Activated T-helper 2 cell treated with anti-CD3 and anti-CD28 coated beads, Interferon-gamma antibody, Interleukin-2, Interleukin-4, amounts not matched to agents 10 μg/mL and 5 μg/mL and 100 μg/mL, durations not matched to agents 14 hours and 24 hours and 36 hours (primary cell): ENCODE results near the gene INPP5F. TPM values are rescaled to one million over a fixed set of nuclear protein-coding genes. Genes with fewer than 3 reads are reported as not detected.
A peak's percentile ranks its signal among the peaks of the same experiment; 100 is the strongest.

Source experiments
- DNase-seq: peaks from one replicate; pipeline ENCODE4 v3.0.0; 2021; ENCODE audit warnings: low spot score
- H3K27ac Mint-ChIP-seq: one replicate; pipeline ENCODE4 v1.8.0; 2021; ENCODE audit warnings: mixed read lengths
- H3K27me3 Mint-ChIP-seq: one replicate; pipeline ENCODE4 v1.8.0; 2021; ENCODE audit warnings: low read depth, mixed read lengths
- H3K36me3 Mint-ChIP-seq: one replicate; pipeline ENCODE4 v1.8.0; 2021; ENCODE audit warnings: low read depth, mixed read lengths
- H3K4me1 Mint-ChIP-seq: one replicate; pipeline ENCODE4 v1.8.0; 2021; ENCODE audit warnings: low read depth, mixed read lengths
- H3K4me3 Mint-ChIP-seq: one replicate; pipeline ENCODE4 v1.8.0; 2021; ENCODE audit warnings: low read depth, mild to moderate bottlenecking, moderate library complexity, mixed read lengths
- H3K9me3 Mint-ChIP-seq: one replicate; pipeline ENCODE4 v1.8.0; 2021; ENCODE audit warnings: mixed read lengths
- intact Hi-C: fragments of 100-400 bp; cut with micrococcal nuclease; formaldehyde crosslinking; loops from one replicate; pipeline ENCODE4 v1.15.1; 2023
- total RNA-seq: library from RNA; stranded (reverse); gene quantifications from 2 replicates; pipeline ENCODE4 v1.2.3, GENCODE V29; 2022

INPP5F gene, protein sequence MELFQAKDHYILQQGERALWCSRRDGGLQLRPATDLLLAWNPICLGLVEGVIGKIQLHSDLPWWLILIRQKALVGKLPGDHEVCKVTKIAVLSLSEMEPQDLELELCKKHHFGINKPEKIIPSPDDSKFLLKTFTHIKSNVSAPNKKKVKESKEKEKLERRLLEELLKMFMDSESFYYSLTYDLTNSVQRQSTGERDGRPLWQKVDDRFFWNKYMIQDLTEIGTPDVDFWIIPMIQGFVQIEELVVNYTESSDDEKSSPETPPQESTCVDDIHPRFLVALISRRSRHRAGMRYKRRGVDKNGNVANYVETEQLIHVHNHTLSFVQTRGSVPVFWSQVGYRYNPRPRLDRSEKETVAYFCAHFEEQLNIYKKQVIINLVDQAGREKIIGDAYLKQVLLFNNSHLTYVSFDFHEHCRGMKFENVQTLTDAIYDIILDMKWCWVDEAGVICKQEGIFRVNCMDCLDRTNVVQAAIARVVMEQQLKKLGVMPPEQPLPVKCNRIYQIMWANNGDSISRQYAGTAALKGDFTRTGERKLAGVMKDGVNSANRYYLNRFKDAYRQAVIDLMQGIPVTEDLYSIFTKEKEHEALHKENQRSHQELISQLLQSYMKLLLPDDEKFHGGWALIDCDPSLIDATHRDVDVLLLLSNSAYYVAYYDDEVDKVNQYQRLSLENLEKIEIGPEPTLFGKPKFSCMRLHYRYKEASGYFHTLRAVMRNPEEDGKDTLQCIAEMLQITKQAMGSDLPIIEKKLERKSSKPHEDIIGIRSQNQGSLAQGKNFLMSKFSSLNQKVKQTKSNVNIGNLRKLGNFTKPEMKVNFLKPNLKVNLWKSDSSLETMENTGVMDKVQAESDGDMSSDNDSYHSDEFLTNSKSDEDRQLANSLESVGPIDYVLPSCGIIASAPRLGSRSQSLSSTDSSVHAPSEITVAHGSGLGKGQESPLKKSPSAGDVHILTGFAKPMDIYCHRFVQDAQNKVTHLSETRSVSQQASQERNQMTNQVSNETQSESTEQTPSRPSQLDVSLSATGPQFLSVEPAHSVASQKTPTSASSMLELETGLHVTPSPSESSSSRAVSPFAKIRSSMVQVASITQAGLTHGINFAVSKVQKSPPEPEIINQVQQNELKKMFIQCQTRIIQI
- 10.2 and 11.9 TPM in 2 replicates for total RNA-seq

DNA sequence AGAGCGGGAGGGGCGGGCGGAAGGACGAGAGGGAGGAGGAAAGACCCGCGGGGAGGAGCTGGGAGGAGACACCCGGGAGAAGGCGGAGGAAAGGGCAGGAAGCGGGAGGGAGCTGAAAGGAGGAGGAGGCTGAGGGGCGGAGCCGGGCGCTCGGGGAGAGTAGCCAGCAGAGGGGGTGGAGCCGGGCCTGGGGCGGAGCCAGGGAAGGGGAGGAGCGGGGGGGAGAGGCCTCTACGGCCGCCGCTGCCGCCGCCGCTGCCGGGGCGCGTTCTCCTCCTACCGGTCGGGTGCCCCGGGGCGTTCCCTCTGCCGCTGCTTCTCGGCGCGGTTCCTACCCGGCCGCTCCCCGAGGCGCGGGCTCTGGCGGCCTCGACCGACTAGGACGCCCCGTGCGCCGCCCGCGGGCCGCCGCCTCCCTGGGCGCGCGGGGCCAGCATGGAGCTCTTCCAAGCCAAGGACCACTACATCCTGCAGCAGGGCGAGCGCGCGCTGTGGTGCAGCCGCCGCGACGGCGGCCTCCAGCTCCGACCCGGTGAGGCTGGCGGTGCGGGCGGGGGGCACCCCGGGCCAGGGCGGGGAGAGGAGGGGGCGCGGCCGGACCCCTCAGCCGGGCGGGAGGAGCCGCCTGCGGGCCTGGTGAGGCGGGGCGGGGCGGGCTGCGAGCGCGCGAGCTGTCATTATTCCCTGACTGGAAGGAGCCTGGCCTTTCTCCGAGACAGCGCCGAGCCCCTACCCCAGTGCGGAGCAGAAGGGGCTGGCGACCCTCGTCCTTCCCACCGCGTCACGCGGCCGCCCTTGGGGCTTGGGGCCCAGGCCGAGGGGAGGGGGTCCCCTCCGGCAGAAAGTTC, at the start of gene INPP5F:
TSS of gene INPP5F (plus strand) at position 223 of the 848 bp plus-strand sequence. CDS start at position 436, 213 bp downstream.
- peaks cover 33% of the 10 kb centered on the region for H3K4me1 Mint-ChIP-seq
- H3K9me3 Mint-ChIP-seq, result no peaks in the 10 kb centered on the region
- peak; percentile 98 for DNase-seq
- intact Hi-C loops, result loop anchor here (1.0 to 5.0 kb wide), 4 partner anchors 21 to 129 kb away; partner anchors contain the start of gene TIAL1
- peaks cover 12% of the 10 kb centered on the region for H3K36me3 Mint-ChIP-seq
- peak within 1 kb of the TSS; percentile 80 for H3K27ac Mint-ChIP-seq
- H3K4me3 Mint-ChIP-seq, result peak within 1 kb of the TSS; percentile 83
- peaks cover 4% of the 10 kb centered on the region for H3K27me3 Mint-ChIP-seq

DNA sequence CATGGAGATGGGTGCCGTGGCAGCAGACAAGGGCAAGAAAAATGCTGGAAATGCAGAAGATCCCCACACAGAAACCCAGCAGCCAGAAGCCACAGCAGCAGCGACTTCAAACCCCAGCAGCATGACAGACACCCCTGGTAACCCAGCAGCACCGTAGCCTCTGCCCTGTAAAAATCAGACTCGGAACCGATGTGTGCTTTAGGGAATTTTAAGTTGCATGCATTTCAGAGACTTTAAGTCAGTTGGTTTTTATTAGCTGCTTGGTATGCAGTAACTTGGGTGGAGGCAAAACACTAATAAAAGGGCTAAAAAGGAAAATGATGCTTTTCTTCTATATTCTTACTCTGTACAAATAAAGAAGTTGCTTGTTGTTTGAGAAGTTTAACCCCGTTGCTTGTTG, 48.7 kb upstream of the INPP5F start:
- H3K27ac Mint-ChIP-seq, result no peak overlapping the region
- no peak for DNase-seq
- no peaks in the 10 kb centered on the region for H3K9me3 Mint-ChIP-seq
- intact Hi-C loops, result no loop called here
- peaks cover 16% of the 10 kb centered on the region for H3K4me1 Mint-ChIP-seq
- no peak overlapping the region for H3K4me3 Mint-ChIP-seq
- peaks cover 33% of the 10 kb centered on the region for H3K36me3 Mint-ChIP-seq
- H3K27me3 Mint-ChIP-seq, result no peaks in the 10 kb centered on the region

DNA sequence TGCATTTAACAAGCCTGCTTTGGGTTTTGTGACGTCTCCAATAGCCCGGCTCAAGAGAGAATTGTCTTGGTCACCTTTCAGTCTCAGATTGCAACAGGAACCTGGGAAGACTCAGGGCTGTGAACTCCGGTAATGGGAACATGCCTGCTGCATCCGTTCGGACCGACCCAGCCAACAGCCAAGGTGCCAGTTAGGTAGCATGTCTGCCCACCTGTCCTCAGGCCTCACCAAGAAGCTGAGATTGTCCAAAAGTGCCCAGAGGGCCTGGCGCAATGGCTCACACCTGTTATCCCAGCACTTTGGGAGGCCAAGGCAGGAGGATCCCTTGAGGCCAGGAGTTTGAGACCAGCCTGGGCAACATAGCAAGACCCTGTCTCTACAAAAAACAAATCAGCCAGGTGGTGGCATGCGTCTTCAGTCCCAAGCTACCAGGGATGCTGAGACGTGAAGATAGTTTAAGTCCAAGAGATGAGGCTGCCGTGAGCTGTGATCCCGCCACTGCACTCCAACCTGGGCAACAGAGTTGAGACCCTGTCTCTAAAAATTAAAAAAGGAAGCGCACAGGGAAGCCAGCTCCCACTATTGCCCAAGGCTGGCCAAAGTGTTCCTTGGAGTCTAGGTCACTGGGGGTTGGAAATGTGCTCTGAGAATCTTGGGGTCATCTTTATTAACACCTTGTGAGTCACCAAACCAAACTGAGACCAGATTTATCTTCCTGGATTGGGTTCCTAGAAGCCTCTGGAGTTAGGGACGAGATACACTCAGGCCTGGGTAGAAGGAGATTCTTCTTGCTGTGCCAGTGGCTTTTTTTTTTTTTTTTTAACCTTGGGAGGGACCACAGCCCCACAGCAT, 47.7 kb upstream of the INPP5F start:
- intact Hi-C loops, result no loop called here

GRCh38 chr10:119679480-119679829, 46.4 kb upstream of the INPP5F start:
- Mint-ChIP-seq H3K27me3 (no peaks in the 10 kb centered on the region), H3K4me3 (no peak overlapping the region), H3K4me1 (peaks cover 20% of the 10 kb centered on the region), H3K36me3 (peaks cover 13% of the 10 kb centered on the region), H3K9me3 (no peaks in the 10 kb centered on the region), H3K27ac (no peak overlapping the region)
- intact Hi-C loops, result no loop called here
- no peak for DNase-seq

More for the DNA sequence above, 47.7 kb upstream of the INPP5F start:
- no peaks in the 10 kb centered on the region for H3K27me3 Mint-ChIP-seq
- no peak for DNase-seq
- peaks cover 20% of the 10 kb centered on the region for H3K4me1 Mint-ChIP-seq
- no peak overlapping the region for H3K27ac Mint-ChIP-seq
- H3K4me3 Mint-ChIP-seq, result no peak overlapping the region
- H3K9me3 Mint-ChIP-seq, result no peaks in the 10 kb centered on the region
- peaks cover 24% of the 10 kb centered on the region for H3K36me3 Mint-ChIP-seq

DNA sequence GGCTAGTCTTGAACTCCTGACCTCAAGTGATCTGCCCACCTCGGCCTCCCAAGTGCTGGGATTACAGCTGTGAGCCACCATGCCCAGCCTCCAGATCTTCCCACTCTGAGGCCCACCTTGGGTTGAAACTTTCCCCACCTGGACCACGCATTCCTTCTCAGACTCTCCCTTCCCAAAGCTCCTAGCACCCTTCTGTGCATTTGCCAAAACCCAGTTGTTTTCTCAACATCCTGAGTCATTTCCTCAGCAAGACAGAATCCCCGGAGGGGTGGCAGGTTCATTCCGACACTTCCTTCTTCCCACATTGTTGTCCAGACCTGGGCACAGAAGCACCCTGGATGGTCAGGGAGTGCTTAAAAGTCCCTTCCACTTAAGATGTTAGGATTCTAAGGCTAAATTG, 45.8 kb upstream of the INPP5F start:
- no peaks in the 10 kb centered on the region for H3K27me3 Mint-ChIP-seq
- H3K4me1 Mint-ChIP-seq, result peaks cover 20% of the 10 kb centered on the region
- H3K9me3 Mint-ChIP-seq, result no peaks in the 10 kb centered on the region
- peaks cover 13% of the 10 kb centered on the region for H3K36me3 Mint-ChIP-seq
- intact Hi-C loops, result no loop called here
- H3K27ac Mint-ChIP-seq, result no peak overlapping the region
- DNase-seq, result no peak
- no peak overlapping the region for H3K4me3 Mint-ChIP-seq

DNA sequence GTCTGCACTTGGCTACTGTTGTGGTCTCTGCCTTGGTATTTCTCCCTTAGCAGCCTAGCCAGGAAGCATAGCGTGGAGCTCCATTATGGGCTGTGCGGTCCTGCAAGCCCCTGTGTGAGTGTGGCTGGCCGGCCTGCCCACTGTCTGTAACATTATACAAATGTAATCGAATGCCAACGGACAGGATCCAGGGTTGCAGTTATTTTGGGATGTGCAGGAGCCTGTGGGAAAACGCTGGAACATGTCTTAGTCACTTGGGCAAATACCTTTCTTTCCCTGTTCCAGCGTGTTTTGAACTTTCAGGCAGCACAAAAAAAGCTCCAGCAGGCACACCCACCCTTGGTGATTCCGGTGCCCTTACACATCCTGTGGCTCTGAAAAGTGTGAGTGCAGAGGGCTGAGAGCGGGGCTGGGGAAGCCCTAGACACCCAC, 45.2 kb upstream of the INPP5F start:
- intact Hi-C loops, result no loop called here
- H3K4me1 Mint-ChIP-seq, result peaks cover 20% of the 10 kb centered on the region

GRCh38 chr10:119686465-119687191, 39.2 kb upstream of the INPP5F start:
- H3K4me1 Mint-ChIP-seq, result peaks cover 24% of the 10 kb centered on the region

More for the DNA sequence above, 45.2 kb upstream of the INPP5F start:
- Mint-ChIP-seq H3K9me3 (no peaks in the 10 kb centered on the region), H3K27ac (no peak overlapping the region), H3K27me3 (no peaks in the 10 kb centered on the region), H3K4me3 (no peak overlapping the region), H3K36me3 (peaks cover 13% of the 10 kb centered on the region)
- DNase-seq, result no peak

GRCh38 chr10:119687192-119688032, 38.4 kb upstream of the INPP5F start:
- Mint-ChIP-seq H3K4me3 (no peak overlapping the region), H3K27ac (no peak overlapping the region), H3K27me3 (peaks cover 3% of the 10 kb centered on the region), H3K36me3 (no peaks in the 10 kb centered on the region), H3K4me1 (peaks cover 17% of the 10 kb centered on the region), H3K9me3 (no peaks in the 10 kb centered on the region)
- intact Hi-C loops, result loop anchor here (2.0 kb wide), 1 partner anchor 31 kb away; no protein-coding TSS in a partner anchor
- no peak for DNase-seq

More at GRCh38 chr10:119686465-119687191, 39.2 kb upstream of the INPP5F start:
- Mint-ChIP-seq H3K9me3 (no peaks in the 10 kb centered on the region), H3K27me3 (peaks cover 3% of the 10 kb centered on the region), H3K36me3 (no peaks in the 10 kb centered on the region), H3K4me3 (no peak overlapping the region), H3K27ac (no peak overlapping the region)
- intact Hi-C loops, result loop anchor here (1.0 to 2.0 kb wide), 5 partner anchors 16 to 173 kb away; partner anchors contain the start of gene INPP5F
- peak; percentile 60 for DNase-seq

DNA sequence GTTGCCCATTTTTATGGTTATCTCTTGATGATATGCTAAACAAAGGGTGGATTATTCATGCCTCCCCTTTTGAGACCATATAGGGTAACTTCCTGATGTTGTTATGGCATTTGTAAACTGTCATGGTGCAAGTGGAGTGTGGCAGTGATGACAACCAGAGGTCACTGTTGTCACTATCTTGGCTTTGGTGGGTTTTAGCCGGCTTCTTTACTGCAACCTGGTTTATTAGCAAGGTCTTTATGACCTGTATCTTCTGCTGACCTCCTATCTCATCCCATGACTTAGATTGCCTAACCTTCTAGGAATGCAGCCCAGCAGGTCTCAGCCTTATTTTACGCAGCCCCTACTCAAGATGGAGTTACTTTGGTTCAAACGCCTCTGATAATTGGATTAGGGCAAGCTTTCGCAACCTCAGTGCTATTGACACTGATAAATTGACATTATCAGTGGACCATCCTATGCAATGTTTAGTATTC, 37.8 kb upstream of the INPP5F start:
- peaks cover 17% of the 10 kb centered on the region for H3K4me1 Mint-ChIP-seq
- H3K27me3 Mint-ChIP-seq, result peaks cover 3% of the 10 kb centered on the region
- H3K36me3 Mint-ChIP-seq, result no peaks in the 10 kb centered on the region
- DNase-seq, result no peak
- H3K9me3 Mint-ChIP-seq, result no peaks in the 10 kb centered on the region
- H3K4me3 Mint-ChIP-seq, result no peak overlapping the region
- H3K27ac Mint-ChIP-seq, result no peak overlapping the region
- intact Hi-C loops, result no loop called here

DNA sequence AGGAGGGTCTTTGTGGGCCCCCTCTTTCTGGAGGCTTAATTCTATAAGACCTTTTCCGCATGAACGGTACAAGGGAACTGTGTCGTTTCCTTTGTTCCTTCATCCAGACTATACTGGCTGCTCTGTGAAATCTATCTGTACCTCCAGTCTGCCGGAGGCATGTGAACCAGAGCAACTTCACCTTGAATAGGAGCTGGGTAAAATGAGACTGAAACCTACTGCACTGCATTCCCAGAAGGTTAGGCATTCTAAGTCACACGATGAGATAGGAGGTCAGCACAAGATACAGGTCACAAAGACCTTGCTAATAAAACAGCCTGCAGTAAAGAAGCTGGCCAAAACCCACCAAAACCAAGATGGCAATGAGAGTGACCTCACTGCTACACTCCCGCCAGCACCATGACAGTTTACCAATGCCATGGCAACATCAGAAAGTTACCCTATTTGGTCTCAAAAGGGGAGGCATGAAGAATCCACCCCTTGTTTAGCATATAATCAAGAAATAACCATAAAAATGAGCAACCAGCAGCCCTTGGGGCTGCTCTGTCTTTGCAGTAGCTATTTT, 36.8 kb upstream of the INPP5F start:
- intact Hi-C loops, result no loop called here
- Mint-ChIP-seq H3K36me3 (no peaks in the 10 kb centered on the region), H3K4me3 (no peak overlapping the region), H3K4me1 (peaks cover 18% of the 10 kb centered on the region), H3K27ac (no peak overlapping the region), H3K27me3 (peaks cover 7% of the 10 kb centered on the region), H3K9me3 (no peaks in the 10 kb centered on the region)
- DNase-seq, result no peak
